GM19043 (cell line): ENCODE results near the gene BARHL1.

Source experiments
- ATAC-seq: cut with Tn5 transposase; IDR thresholded peaks from one replicate; pipeline ENCODE4 v1.9.1; 2021; ENCODE audit warnings: low read depth; ENCODE audit not compliant: unreplicated experiment

Gene BARHL1

DNA sequence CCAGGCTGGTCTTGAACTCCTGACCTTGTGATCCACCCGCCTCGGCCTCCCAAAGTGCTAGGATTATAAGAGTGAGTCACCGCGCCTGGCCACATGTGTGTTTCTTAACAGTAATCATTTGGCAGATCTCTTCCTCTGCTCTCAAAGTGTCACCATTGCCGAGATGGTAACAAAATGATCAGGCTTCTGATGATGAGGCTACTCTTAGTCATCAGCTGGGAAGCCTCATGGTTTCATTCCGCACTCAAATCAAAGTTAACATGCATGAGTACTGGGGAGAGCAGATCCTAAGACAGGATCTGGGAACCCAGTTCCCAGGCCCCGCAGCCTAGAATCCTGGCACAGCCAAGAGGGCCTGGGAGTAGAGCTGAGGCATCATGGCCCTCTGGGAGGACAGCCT is 27.4 kb downstream of the BARHL1 start:
- no peak for ATAC-seq

DNA sequence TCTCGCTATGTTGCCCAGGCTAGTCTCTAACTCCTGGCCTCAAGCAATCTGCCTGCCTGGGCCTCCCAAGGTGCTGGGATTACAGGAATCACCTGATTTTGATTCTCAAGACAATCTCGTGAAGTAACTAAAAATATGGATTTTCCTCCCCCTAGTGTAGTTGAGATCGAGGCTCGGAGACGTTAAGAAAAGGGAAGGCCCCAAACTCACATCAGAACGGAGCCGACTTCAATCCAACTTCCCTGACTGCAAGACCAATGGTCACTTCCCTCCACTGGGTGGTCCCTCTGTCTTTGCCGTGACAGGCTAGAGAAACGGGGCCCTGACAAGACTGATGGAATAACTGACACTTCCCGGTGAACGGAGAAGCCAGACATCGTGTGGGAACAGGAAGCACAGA is 28.3 kb downstream of the BARHL1 start:
- ATAC-seq: no peak

DNA sequence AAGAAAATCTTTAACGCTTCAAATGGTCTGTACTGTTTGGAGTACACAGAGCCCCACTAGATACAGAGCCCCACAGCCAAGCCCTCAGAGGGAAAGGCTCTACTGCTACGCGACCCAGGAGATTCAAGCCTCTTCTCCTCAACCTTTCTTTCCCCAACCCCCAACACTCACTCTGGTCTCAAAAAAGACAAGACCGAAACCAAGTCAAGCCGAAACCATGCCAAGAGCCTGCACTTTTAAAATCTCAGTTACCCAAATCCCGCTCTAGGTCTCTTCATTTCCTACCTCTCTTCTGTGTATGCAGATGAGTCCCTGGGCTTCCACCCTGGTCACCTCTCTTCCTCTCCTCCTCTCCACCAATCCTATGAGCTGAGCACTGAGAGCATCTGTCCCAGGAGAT is 31.9 kb downstream of the BARHL1 start:
- no peak for ATAC-seq

- no peak for ATAC-seq
Observed at GRCh38 chr9:132615774-132616173, 33.4 kb downstream of the BARHL1 start.

- ATAC-seq: no peak
Observed at GRCh38 chr9:132616725-132617124, 34.3 kb downstream of the BARHL1 start.

DNA sequence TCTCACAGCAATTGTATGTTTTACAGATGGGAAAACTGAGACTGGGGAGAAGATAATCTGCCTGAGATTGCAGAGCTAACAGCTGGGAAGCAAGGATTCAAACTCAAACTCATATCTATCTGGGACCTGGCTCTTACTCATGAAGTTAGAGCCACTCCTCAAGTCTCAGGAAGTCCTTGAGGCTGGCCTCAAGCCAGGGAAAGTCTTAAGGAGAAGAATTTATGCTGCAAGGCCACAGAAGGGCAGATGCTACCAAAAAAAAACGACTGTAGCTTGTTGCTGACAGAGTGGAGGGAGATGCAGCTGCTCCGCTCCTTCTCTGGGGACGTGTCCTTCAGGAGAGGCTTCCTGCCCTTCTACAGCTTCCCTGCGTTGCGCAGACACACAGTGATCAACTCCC is 39.8 kb downstream of the BARHL1 start:
- ATAC-seq: no peak

DNA sequence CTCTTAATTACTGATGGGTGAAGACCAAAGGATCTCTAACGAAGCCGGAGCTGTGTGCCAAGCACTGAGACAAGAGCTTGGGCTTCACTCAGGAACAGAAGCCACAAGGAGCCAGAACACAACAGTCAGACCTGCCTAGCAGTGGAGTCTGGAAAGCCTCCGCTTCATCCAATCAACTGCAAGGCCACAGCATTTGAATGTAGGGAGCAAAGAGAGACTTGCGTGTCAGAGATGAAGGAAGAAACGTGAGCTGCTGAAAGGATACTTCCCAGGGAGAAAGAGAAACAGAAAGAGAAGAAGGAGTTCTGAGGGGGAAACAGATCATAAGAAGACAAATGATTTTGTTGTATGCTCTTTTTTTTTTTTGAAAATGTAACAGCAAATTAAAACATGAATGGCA is 43.9 kb downstream of the BARHL1 start:
- ATAC-seq: no peak

DNA sequence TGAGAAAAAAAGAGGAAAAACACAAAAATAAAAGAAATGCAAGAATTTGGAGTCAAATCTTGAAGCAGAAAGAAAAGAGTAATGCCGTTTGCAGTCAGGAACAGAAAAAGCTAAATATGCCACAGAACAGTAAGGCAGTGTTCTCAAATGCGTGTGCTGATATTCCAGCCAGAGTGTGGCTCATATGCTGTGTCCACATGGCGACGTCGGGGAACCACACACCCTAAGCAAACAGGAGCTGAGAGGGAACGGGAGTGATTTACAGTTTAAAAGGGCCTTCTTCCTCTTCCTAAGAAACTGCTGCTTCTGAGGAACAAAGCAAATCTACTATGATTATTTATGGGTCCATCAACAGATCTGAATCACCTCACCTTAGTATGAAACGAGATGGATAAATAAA is 44.7 kb downstream of the BARHL1 start:
- ATAC-seq: no peak

DNA sequence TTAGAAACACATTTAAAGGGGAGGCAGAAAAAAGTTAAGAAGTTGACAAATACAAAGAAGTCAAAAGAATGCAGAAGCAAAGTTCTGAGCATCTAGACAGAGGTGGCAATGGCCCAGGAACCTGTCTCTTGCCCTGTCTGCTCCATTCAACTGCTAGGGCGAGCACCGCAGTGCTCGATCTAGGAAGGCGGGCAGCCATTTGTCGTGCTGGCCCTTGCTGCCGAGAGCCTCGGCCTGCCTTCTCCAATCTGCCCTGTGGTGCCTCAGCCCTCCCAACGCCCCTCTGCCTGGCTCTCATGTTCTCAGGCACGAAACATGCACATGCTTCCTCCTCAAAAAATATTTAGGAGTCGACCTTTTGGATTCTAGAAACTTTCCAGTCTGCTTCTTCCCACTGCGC is 45.2 kb downstream of the BARHL1 start:
- ATAC-seq: no peak

DNA sequence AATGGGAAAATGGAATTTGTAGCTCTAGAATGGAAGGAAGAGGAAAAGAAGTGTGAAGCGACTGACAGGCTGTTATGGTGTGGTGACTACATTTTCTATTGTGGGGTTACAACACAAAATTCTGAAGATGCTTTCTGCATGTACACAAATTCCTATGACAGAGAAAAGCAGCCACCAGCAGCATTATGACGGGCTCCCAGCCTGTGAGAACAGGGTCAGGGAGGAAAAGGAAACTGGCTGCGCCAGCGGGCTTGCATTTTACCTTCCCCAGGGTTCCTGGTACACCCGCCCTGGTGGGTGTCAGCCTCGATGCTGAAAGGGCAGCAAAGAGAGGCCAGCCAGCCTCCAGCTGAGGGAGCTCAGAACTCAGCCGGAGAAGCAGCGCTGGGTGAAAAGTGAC is 46.3 kb downstream of the BARHL1 start:
- ATAC-seq: no peak

DNA sequence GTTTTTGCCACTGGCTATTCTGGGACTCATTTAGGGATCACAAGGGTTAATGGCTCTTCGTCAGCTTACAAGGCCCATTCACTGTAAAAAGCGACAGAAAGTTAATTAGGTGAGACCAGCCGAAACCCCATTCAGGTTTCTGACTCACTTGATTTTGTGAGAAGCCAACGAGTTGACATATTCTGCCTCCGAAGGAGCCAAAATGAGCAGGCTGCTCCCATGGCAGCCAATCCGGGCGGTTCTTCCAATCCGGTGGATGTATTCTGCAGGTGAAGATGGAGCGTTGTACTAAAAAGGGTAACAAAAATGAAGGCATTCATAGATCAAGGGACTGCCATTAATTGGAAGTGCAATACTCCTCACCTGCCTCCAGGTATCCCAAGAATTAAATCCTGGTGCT is 47.7 kb downstream of the BARHL1 start:
- no peak for ATAC-seq

- no peak for ATAC-seq
Observed at GRCh38 chr9:132630811-132631210, 48.4 kb downstream of the BARHL1 start.

DNA sequence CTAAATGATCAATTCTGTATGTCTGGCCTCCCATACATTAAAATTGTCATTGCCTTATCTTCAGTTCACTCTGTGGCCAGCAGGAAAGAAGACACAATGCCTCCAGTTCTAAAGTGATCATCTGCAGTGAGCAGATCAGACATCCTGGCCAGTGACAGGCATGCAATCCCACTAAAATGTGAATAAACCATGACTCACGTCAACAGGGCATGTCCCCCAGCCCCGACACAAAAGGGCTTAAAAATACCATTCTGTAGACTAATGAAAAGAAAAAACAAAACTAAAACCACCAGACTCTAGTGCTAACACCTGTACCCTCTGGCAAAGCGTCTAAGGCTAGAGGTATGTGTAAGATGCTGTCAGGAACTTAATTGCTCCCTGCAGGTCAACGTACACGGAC is 48.9 kb downstream of the BARHL1 start:
- ATAC-seq: no peak

- no peak for ATAC-seq
Observed at GRCh38 chr9:132631685-132632084, 49.3 kb downstream of the BARHL1 start.

DNA sequence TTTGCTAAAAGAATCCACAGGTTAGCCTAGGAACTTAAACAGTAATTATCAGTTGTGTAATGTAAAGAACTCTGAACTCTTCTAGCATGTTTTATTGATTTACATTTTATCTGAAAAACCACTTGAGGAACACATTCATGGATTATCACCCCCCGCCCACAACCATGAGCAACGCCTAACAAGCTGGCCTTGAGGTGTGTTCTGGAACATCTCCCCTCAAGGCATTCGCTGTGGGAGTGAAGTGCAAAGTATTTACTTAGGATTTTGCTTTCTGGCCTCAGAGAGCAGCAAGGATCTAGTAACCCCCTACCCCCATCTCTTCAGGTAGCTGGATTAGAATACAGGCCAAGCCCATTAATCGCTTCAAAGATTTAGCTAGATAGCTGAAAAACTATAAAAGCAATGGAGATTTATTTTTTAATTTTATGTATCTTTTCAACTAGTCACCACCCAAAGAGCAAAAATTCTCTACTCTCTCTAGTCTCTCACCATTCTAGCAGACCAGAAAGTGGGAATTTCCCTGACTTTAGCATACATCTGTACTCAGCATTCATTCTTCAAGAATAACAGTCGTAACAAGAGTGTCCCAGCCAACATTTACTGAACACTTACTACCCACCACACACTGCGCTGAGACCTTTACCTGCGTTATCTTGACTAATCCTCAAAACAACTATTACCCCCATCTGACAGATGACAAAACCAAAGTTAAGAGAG is 50.2 kb downstream of the BARHL1 start:
- no peak for ATAC-seq

- ATAC-seq: no peak
Observed at GRCh38 chr9:132634327-132634726, 51.9 kb downstream of the BARHL1 start.

GRCh38 chr9:132637351-132637750 is 54.9 kb downstream of the BARHL1 start:
- no peak for ATAC-seq

DNA sequence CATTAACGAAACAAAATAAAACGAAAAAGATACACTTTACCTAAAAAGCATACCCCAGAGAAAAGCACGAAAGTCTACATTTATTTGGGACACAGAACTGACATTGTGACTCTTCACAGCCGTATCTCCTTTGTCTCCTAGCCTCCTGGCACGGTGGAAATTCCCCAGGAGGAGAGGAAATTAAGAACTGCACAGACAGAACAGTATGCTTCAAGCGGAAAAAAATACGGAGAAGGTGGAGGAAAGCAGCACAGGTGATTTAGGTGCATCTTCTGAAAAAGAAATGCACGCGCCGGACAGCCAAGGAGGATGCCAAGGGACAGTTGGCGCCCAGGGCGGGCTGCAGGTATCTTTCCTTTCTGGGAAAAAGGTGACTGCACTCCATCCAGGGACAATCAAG is 55.4 kb downstream of the BARHL1 start:
- no peak for ATAC-seq

- ATAC-seq: no peak
Observed at GRCh38 chr9:132638240-132638639, 55.8 kb downstream of the BARHL1 start.

DNA sequence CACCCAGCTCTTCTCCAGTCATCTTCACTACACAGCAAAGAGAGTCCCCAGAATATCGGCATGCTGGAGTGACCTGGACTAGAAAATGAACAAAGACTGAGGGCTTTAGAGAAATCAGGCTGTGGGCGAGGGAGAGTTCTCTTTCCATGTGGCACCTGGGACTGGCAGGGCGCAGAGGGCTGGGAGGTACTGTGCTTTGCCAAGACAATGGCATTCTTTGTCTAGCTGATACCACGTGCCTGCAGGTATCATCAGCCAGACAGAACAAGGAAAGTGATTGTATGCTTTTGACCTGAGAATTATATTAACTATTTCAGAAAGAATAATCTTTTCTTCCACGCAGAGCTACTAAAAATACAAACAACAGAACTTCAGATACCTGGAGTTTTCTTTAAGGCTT is 56.9 kb downstream of the BARHL1 start:
- ATAC-seq: no peak
